GM23248 (cell line): Measurements from ENCODE around the gene GPR160.
"Not testable (repeated sequence)": the region's sequence is repeated elsewhere in the genome, so short reads cannot be mapped to it uniquely, and the experiment has no call there.

Experiments used
- EZH2 ChIP-seq: fragments of 200-600 bp; sonication (generic); IDR thresholded peaks from 2 replicates; pipeline ENCODE4 v1.6.1; 2018; ENCODE audit warnings: antibody characterized with exemption, mild to moderate bottlenecking; ENCODE audit not compliant: insufficient read depth, poor library complexity, severe bottlenecking
- EZH2phosphoT487 ChIP-seq: fragments of 200-600 bp; sonication (generic); IDR thresholded peaks from 2 replicates; pipeline ENCODE4 v1.6.1; 2018; ENCODE audit warnings: antibody characterized with exemption, moderate library complexity, mild to moderate bottlenecking, low read depth; ENCODE audit not compliant: insufficient read depth

DNA sequence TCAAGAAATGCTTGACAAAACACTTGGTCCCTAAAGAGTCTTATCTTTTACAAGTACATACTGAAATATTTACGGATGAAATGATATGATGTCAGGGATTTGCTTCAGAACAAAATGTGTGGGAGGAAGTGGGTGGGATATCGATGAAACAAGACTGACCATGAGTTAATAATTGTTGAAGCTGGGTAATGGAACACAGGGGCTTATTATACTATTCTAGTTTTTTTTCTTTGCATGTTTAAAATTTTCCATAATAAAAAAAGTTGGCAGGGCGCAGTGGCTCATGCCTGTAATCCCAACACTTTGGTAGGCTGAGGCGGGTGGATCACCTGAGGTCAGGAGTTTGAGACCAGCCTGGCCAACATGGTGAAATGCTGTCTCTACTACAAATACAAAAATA lies 18.5 kb upstream of the GPR160 start:
- TF ChIP-seq EZH2phosphoT487, EZH2: not testable (repeated sequence)
